ENCODE data around the gene TRAPPC10. TPM values are rescaled to one million over a fixed set of nuclear protein-coding genes. Genes with fewer than 3 reads are reported as not detected.

The TRAPPC10 gene
- total RNA-seq, 4 donors from 2014 or later, result 17.9 to 32.9 (median 23.1) TPM

DNA sequence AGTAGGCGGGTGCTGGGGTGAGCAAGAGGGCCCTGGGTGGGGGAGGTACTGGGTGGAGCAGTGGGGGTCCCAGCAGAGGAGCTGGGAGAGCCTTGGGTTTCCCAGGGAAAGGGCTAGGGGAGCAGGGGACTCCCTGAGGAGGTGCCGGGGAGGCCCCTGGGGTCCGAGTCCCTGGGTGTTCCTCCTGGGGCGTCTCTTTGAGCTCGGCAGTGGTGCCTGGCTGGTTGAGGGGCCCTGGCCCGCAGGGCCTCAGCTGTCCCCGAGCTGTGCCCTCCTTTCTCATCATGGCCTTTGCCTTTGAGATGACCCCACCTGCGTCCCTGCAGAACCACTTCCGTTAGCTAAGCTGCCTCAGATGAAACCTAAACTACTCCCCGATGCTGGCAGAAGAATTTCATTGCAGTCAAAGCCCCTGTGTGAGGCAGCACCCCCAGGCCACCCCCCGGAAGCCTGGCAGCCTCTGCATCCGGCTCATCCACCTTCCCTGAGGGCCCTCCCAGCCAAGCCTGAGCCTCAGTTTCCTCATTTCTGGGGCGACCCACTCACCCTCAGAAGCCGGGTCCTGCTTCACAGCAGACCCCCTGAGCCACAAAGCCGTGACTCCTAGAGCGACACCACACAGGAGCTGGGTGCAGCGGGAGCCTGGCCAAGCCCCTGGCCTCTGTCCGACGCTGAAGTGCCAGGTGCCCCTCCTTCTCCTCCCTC lies 43.5 kb upstream of the TRAPPC10 start:
- TF ChIP-seq, protein P1, sequence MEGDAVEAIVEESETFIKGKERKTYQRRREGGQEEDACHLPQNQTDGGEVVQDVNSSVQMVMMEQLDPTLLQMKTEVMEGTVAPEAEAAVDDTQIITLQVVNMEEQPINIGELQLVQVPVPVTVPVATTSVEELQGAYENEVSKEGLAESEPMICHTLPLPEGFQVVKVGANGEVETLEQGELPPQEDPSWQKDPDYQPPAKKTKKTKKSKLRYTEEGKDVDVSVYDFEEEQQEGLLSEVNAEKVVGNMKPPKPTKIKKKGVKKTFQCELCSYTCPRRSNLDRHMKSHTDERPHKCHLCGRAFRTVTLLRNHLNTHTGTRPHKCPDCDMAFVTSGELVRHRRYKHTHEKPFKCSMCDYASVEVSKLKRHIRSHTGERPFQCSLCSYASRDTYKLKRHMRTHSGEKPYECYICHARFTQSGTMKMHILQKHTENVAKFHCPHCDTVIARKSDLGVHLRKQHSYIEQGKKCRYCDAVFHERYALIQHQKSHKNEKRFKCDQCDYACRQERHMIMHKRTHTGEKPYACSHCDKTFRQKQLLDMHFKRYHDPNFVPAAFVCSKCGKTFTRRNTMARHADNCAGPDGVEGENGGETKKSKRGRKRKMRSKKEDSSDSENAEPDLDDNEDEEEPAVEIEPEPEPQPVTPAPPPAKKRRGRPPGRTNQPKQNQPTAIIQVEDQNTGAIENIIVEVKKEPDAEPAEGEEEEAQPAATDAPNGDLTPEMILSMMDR (IDR thresholded peaks at IDR 0.05 in 4 of 5, conservative IDR thresholded peaks at IDR 0.05 in 1 of 5), result no peak
- no peak for TF ChIP-seq POLR2A (IDR thresholded peaks at IDR 0.05)
- in situ Hi-C loops (cut with MboI; ENCODE audit: low sequenced_read_pairs in 4 of 4), result no loop called here

DNA sequence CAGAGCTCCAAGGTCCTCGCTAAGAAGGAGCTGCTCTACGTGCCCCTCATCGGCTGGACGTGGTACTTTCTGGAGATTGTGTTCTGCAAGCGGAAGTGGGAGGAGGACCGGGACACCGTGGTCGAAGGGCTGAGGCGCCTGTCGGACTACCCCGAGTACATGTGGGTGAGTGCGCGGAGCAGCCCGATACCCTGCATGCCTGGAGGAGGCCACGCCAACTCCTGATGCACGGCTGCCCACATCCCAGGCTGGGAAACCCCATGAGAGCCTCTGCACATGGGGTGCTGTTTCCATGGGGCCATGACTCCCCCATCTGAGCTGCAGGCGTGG lies 43.0 kb upstream of the TRAPPC10 start:
- H3K9me3 ChIP-seq, result no peaks in the 10 kb centered on the region
- H3K27me3 ChIP-seq, result no peaks in the 10 kb centered on the region
- in situ Hi-C loops (cut with MboI; ENCODE audit: low sequenced_read_pairs in 4 of 4) (no loop called here), intact Hi-C loops (cut with DNase I; ENCODE audit: low total_unique reads) (no loop called here)
- ATAC-seq (no peak), DNase-seq (no peak)
- peaks cover 0 to 25% of the 10 kb centered on the region in 2 donors for H3K36me3 ChIP-seq
- peaks cover 0 to 11% of the 10 kb centered on the region in 2 donors for H3K4me1 ChIP-seq
- TF ChIP-seq, protein P1 (IDR thresholded peaks at IDR 0.05 in 4 of 5, conservative IDR thresholded peaks at IDR 0.05 in 1 of 5), result no peak
- TF ChIP-seq POLR2A (IDR thresholded peaks at IDR 0.05), result no peak
- H3K4me3 ChIP-seq, result no peak overlapping the region
- no peak overlapping the region for H3K27ac ChIP-seq

More for the DNA sequence above, 43.5 kb upstream of the TRAPPC10 start:
- ATAC-seq (no peak), DNase-seq (no peak)
- intact Hi-C loops (cut with DNase I; ENCODE audit: low total_unique reads), result no loop called here
- no peaks in the 10 kb centered on the region for H3K9me3 ChIP-seq
- H3K4me3 ChIP-seq, result no peak overlapping the region
- peaks cover 0 to 11% of the 10 kb centered on the region in 2 donors for H3K4me1 ChIP-seq
- no peak overlapping the region for H3K27ac ChIP-seq
- peaks cover 0 to 25% of the 10 kb centered on the region in 2 donors for H3K36me3 ChIP-seq
- H3K27me3 ChIP-seq, result no peaks in the 10 kb centered on the region

DNA sequence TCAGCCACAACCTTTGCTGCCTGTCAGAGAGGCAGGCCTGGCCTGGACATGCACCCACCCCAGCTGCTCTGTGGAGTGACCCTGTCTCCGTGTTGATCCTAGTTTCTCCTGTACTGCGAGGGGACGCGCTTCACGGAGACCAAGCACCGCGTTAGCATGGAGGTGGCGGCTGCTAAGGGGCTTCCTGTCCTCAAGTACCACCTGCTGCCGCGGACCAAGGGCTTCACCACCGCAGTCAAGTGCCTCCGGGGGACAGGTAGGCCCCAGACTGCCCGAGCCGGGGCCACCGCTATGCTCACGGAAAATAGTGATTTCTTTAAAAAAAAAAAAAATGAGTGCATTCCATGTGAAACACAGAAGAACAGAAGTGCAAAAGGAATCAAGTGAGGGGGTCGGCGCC lies 41.6 kb upstream of the TRAPPC10 start:
- ATAC-seq, result no peak
- no peak for DNase-seq
- Histone ChIP-seq H3K4me1 (peaks cover 0 to 15% of the 10 kb centered on the region in 2 donors), H3K27me3 (no peaks in the 10 kb centered on the region), H3K9me3 (no peaks in the 10 kb centered on the region), H3K36me3 (peaks cover 0 to 25% of the 10 kb centered on the region in 2 donors), H3K27ac (peak overlapping the region in 3 of 4 donors; percentile 77 to 84 (median 78)), H3K4me3 (no peak overlapping the region)
- in situ Hi-C loops (cut with MboI; ENCODE audit: low sequenced_read_pairs in 4 of 4) (no loop called here), intact Hi-C loops (cut with DNase I; ENCODE audit: low total_unique reads) (no loop called here)
- TF ChIP-seq, protein P1 (IDR thresholded peaks at IDR 0.05 in 4 of 5, conservative IDR thresholded peaks at IDR 0.05 in 1 of 5), result no peak
- no peak for TF ChIP-seq POLR2A (IDR thresholded peaks at IDR 0.05)

DNA sequence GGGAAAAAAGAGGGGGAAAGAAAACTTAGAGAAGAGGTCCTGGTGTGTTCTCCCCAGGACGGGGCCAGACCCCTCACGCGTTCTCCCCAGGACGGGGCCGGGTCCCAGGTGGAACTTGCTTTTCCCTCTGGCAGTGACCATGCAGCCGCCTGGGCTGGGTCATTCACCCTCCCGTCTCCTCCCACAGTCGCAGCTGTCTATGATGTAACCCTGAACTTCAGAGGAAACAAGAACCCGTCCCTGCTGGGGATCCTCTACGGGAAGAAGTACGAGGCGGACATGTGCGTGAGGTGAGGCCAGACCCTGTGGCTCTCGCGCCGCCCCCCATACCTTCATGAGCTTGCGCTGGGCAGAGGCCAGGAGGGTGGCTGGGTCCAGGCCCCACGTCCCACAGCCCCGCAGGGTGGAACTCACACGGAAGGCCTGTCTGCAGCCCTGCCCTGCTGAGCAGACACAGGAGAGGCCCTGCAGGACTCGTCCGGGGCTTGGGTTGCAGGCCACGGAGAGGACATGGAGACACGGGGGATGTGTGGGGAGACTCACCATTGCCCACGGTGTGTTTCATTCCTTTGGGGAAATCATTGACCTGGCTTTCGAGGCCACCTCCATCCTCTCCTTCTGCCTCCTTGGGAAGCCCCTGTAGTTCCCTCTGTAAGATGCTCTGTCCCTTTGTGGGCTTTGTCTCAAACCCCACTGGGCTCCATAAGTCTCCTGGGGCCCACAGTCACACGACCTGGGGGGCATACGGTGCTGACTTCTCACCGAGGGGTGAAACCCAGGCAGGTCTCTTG lies 40.7 kb upstream of the TRAPPC10 start:
- in situ Hi-C loops (cut with MboI; ENCODE audit: low sequenced_read_pairs in 4 of 4), result no loop called here
- peaks cover 0 to 16% of the 10 kb centered on the region in 2 donors for H3K4me1 ChIP-seq
- peak overlapping the region; percentile 44 to 84 (median 78) for H3K27ac ChIP-seq
- no peak overlapping the region for H3K4me3 ChIP-seq
- no peak for TF ChIP-seq POLR2A (IDR thresholded peaks at IDR 0.05)
- TF ChIP-seq, protein P1 (IDR thresholded peaks at IDR 0.05 in 4 of 5, conservative IDR thresholded peaks at IDR 0.05 in 1 of 5), result no peak
- ATAC-seq, result peak; percentile 86 to 92
- no peaks in the 10 kb centered on the region for H3K27me3 ChIP-seq
- H3K36me3 ChIP-seq, result peaks cover 0 to 25% of the 10 kb centered on the region in 2 donors
- peak; percentile 56 to 83 for DNase-seq
- H3K9me3 ChIP-seq, result no peaks in the 10 kb centered on the region
- intact Hi-C loops (cut with DNase I; ENCODE audit: low total_unique reads), result no loop called here
